ENCODE data around the gene SLC66A3. TPM values are rescaled to one million over a fixed set of nuclear protein-coding genes. Genes with fewer than 3 reads are reported as not detected.

Gene SLC66A3
- total and polyA plus RNA-seq, 7 donors, result 3.9 to 6.7 (median 5.0) TPM

- Histone ChIP-seq H3K4me3 (no peak overlapping the region), H3K9me3 (no peaks in the 10 kb centered on the region), H3K27ac (no peak overlapping the region), H3K36me3 (ENCODE audit: insufficient read depth in 1 of 2, low read depth in 1 of 2) (no peaks in the 10 kb centered on the region), H3K27me3 (ENCODE audit: insufficient read depth in 3 of 3, low read length in 2 of 3) (peaks cover 0 to 10% (median 2%) of the 10 kb centered on the region in 3 donors), H3K4me1 (no peaks in the 10 kb centered on the region)
- ATAC-seq (no peak), DNase-seq (no peak)
- intact Hi-C loops (cut with DNase I), result no loop called here
- TF ChIP-seq CTCF (IDR thresholded peaks at IDR 0.05), result no peak
- 71 to 76% (median 71%) methylated on average over 4 of the region's 4 CpGs for WGBS, 3 donors
These were observed 13.9 kb upstream of the SLC66A3 start for GRCh38 chr2:11141319-11141718.

- Histone ChIP-seq H3K4me1 (no peaks in the 10 kb centered on the region), H3K36me3 (ENCODE audit: insufficient read depth in 1 of 2, low read depth in 1 of 2) (no peaks in the 10 kb centered on the region), H3K27me3 (ENCODE audit: insufficient read depth in 3 of 3, low read length in 2 of 3) (peaks cover 0 to 10% (median 5%) of the 10 kb centered on the region in 3 donors), H3K4me3 (no peak overlapping the region), H3K27ac (no peak overlapping the region), H3K9me3 (no peaks in the 10 kb centered on the region)
- DNase-seq (no peak), ATAC-seq (no peak)
- intact Hi-C loops (cut with DNase I), result no loop called here
- TF ChIP-seq CTCF (IDR thresholded peaks at IDR 0.05), result no peak
- WGBS, 3 donors, result 62 to 76% (median 73%) methylated on average over 3 of the region's 3 CpGs
These were observed 12.9 kb upstream of the SLC66A3 start for GRCh38 chr2:11142330-11142729.

- Histone ChIP-seq H3K9me3 (no peaks in the 10 kb centered on the region), H3K27ac (no peak overlapping the region), H3K36me3 (ENCODE audit: insufficient read depth in 1 of 2, low read depth in 1 of 2) (no peaks in the 10 kb centered on the region), H3K4me3 (no peak overlapping the region), H3K27me3 (ENCODE audit: insufficient read depth in 3 of 3, low read length in 2 of 3) (peaks cover 0 to 10% (median 5%) of the 10 kb centered on the region in 3 donors), H3K4me1 (no peaks in the 10 kb centered on the region)
- WGBS, 3 donors, result 75 to 84% (median 84%) methylated on average over 6 of the region's 6 CpGs
- intact Hi-C loops (cut with DNase I), result no loop called here
- ATAC-seq (no peak), DNase-seq (no peak)
- TF ChIP-seq CTCF (IDR thresholded peaks at IDR 0.05), result no peak
These were observed 12.3 kb upstream of the SLC66A3 start for GRCh38 chr2:11142987-11143386.

GRCh38 chr2:11144077-11144737 lies 11.1 kb upstream of the SLC66A3 start:
- no peak for TF ChIP-seq CTCF (IDR thresholded peaks at IDR 0.05)
- no peak for DNase-seq
- Histone ChIP-seq H3K4me1 (no peaks in the 10 kb centered on the region), H3K27ac (no peak overlapping the region), H3K36me3 (ENCODE audit: insufficient read depth in 1 of 2, low read depth in 1 of 2) (no peaks in the 10 kb centered on the region), H3K9me3 (no peaks in the 10 kb centered on the region), H3K27me3 (ENCODE audit: insufficient read depth in 3 of 3, low read length in 2 of 3) (peaks cover 0 to 10% (median 5%) of the 10 kb centered on the region in 3 donors), H3K4me3 (no peak overlapping the region)
- ATAC-seq, result no peak
- WGBS, 3 donors, result 53 to 62% (median 61%) methylated on average over 7 of the region's 7 CpGs
- intact Hi-C loops (cut with DNase I), result no loop called here

- no peak for ATAC-seq
These were observed 10.6 kb upstream of the SLC66A3 start for GRCh38 chr2:11144738-11145079.

More at GRCh38 chr2:11144738-11145079, 10.6 kb upstream of the SLC66A3 start:
- Histone ChIP-seq H3K4me1 (no peaks in the 10 kb centered on the region), H3K9me3 (no peaks in the 10 kb centered on the region), H3K27ac (no peak overlapping the region), H3K27me3 (ENCODE audit: insufficient read depth in 3 of 3, low read length in 2 of 3) (peaks cover 0 to 10% (median 5%) of the 10 kb centered on the region in 3 donors), H3K4me3 (no peak overlapping the region), H3K36me3 (ENCODE audit: insufficient read depth in 1 of 2, low read depth in 1 of 2) (no peaks in the 10 kb centered on the region)
- DNase-seq, result no peak
- no peak for TF ChIP-seq CTCF (IDR thresholded peaks at IDR 0.05)
- 78 to 85% (median 80%) methylated on average over 6 of the region's 6 CpGs for WGBS, 3 donors
- intact Hi-C loops (cut with DNase I), result no loop called here
